Activated T-helper 17 cell treated with anti-CD3 and anti-CD28 coated beads, Interleukin-2, amount 50 U/mL, for 72 hours (primary cell): ENCODE measurements around the gene C1orf185. TPM values are rescaled to one million over a fixed set of nuclear protein-coding genes. Genes with fewer than 3 reads are reported as not detected.

Experiments
- ATAC-seq: fragments of 150-1000 bp; cut with Tn5 transposase; replicated peaks from 2 replicates; pipeline ENCODE4 v1.10.0; 2021; ENCODE audit warnings: mild to moderate bottlenecking, moderate library complexity
- H3K27ac Mint-ChIP-seq: one replicate; pipeline ENCODE4 v1.8.0; 2022; ENCODE audit warnings: mixed read lengths
- H3K27me3 Mint-ChIP-seq: one replicate; pipeline ENCODE4 v1.8.0; 2022; ENCODE audit warnings: mixed read lengths
- H3K36me3 Mint-ChIP-seq: one replicate; pipeline ENCODE4 v1.8.0; 2022; ENCODE audit warnings: low read depth, mild to moderate bottlenecking, mixed read lengths
- H3K4me1 Mint-ChIP-seq: one replicate; pipeline ENCODE4 v1.8.0; 2022; ENCODE audit warnings: mixed read lengths
- H3K4me3 Mint-ChIP-seq: one replicate; pipeline ENCODE4 v1.8.0; 2022; ENCODE audit warnings: mild to moderate bottlenecking, mixed read lengths
- H3K9me3 Mint-ChIP-seq: one replicate; pipeline ENCODE4 v1.8.0; 2022; ENCODE audit warnings: mixed read lengths
- total RNA-seq, 2 donors: library from RNA; stranded (reverse); gene quantifications; one replicate each; pipeline ENCODE4 v1.2.3, GENCODE V29; 2022

Gene C1orf185
- not detected for total RNA-seq

DNA sequence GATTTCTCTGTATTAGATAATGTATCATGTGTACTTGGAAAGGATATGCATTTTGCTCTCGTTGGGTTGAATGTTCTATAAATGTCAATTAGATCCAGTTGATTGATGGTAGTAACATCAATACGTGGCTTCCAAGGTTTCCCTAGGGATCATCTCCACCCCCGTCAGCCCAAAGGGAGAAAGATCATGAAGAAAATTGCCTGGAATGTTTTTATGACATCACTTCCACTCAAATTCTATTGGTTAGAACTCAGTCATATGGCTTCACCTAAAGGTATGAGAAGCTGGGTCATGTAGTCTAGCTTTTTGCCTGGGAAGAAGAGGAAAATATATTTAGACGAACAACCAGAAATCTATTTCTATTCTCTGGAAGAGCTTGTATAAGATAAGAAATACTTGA lies at the start of gene C1orf185:
TSS of gene C1orf185 (plus strand) at position 253 of the 400 bp plus-strand sequence. CDS start at position 259, 6 bp downstream.
- H3K27me3 Mint-ChIP-seq, result peaks cover 7% of the 10 kb centered on the region
- H3K4me1 Mint-ChIP-seq, result no peaks in the 10 kb centered on the region
- no peak within 1 kb of the TSS for H3K4me3 Mint-ChIP-seq
- H3K9me3 Mint-ChIP-seq, result no peaks in the 10 kb centered on the region
- H3K36me3 Mint-ChIP-seq, result no peaks in the 10 kb centered on the region
- no peak within 1 kb of the TSS for H3K27ac Mint-ChIP-seq
- ATAC-seq, result no peak

DNA sequence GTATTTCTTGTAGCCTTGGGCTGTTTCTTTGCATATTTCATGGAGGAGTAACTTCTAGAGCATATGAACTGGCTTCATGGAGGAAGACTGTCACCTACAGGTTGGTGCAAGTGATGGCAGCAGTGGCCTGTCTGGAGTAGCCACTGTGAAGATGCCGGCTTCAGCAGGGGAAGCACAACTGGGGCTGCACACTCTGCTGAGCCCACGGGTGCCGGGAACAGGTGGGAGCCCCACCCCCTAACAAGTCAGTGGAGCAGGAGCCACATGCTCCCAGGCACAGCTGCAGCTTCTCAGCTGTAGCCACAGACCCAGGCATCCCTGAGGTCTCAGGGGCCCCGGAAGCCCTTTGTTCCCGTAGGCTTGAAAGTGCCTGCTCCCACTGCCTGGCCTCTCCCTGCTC lies 43.2 kb upstream of the C1orf185 start:
- no peaks in the 10 kb centered on the region for H3K4me1 Mint-ChIP-seq
- no peak for ATAC-seq
- peaks cover 8% of the 10 kb centered on the region for H3K9me3 Mint-ChIP-seq
- no peak overlapping the region for H3K27ac Mint-ChIP-seq
- peaks cover 14% of the 10 kb centered on the region for H3K27me3 Mint-ChIP-seq
- no peak overlapping the region for H3K4me3 Mint-ChIP-seq
- no peaks in the 10 kb centered on the region for H3K36me3 Mint-ChIP-seq

DNA sequence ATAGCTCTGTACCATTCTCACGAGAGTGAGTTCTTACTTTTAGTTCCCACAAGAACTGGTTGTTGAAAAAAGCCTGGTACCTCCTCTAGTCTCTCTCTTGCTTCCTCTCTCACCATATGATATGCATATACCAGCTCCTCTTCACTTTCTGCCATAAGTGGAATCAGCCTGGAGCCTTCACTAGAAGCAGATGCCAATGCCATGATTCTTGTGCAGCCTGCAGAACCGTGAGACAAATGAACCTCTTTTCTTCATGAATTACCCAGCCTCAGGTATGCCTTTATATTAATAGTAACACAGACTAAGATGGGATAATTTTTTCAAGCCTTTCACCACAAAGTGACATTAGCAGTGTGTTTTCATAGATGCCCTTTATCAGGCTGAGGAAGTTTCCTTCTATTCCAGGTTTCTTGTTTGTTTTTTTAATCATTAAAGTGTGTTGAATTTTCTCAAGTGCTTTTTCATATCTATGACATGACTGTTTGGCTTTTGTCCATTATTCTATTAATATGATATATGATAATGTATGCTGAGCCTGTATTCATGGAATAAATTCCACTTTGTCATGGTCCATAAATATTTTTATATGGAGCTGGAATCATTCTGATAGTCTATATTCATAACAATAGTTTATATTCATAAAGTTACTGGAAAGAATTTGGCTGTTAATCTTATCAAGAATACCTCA lies 40.7 kb upstream of the C1orf185 start:
- no peak overlapping the region for H3K27ac Mint-ChIP-seq
- no peaks in the 10 kb centered on the region for H3K36me3 Mint-ChIP-seq
- H3K4me3 Mint-ChIP-seq, result no peak overlapping the region
- ATAC-seq, result no peak
- H3K9me3 Mint-ChIP-seq, result peaks cover 8% of the 10 kb centered on the region
- H3K4me1 Mint-ChIP-seq, result no peaks in the 10 kb centered on the region
- peaks cover 17% of the 10 kb centered on the region for H3K27me3 Mint-ChIP-seq

DNA sequence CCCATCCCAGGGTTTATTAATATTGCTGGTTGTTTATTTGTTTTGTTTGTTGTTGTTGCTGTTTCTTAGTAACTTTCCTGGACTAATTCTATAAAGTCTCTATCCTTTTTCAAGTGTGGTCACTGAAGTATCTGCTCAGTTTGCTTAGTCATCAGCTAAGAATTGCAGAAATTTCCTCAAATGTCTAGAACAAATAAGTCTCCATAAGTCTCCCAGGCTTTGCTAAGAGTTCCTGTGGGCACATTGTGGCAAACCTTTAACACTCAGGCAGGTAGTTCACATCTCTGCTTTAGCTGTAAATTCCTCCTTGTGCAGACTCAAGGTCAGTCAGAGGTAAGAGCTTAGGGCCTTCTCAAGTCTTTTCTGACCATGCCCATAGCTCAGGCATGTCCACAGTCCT lies 38.9 kb upstream of the C1orf185 start:
- H3K4me3 Mint-ChIP-seq, result no peak overlapping the region
- H3K9me3 Mint-ChIP-seq, result peaks cover 4% of the 10 kb centered on the region
- ATAC-seq, result no peak
- no peaks in the 10 kb centered on the region for H3K36me3 Mint-ChIP-seq
- peaks cover 17% of the 10 kb centered on the region for H3K27me3 Mint-ChIP-seq
- H3K4me1 Mint-ChIP-seq, result no peaks in the 10 kb centered on the region
- no peak overlapping the region for H3K27ac Mint-ChIP-seq

DNA sequence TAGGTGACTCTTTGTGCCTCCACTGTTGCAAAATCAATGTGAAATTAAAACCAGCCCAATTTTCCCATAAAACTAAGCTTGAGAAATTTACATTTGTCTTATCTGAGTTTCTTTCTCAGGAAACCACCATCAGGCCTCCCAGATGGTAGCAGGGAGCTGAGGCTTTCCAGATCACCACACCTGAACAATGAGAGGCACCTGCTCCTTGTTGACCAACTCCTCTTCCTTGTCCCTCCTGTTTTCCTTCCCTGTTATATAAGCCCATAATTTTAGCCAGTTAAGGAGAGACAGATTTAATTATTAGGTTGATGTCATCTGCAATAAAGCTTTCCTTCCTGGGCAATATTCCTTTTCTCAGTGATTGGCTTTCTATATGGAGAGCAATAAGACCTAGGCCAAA lies 32.0 kb upstream of the C1orf185 start:
- Mint-ChIP-seq H3K4me1 (no peaks in the 10 kb centered on the region), H3K4me3 (no peak overlapping the region), H3K27ac (no peak overlapping the region), H3K36me3 (no peaks in the 10 kb centered on the region), H3K9me3 (no peaks in the 10 kb centered on the region), H3K27me3 (peaks cover 31% of the 10 kb centered on the region)
- ATAC-seq, result no peak

DNA sequence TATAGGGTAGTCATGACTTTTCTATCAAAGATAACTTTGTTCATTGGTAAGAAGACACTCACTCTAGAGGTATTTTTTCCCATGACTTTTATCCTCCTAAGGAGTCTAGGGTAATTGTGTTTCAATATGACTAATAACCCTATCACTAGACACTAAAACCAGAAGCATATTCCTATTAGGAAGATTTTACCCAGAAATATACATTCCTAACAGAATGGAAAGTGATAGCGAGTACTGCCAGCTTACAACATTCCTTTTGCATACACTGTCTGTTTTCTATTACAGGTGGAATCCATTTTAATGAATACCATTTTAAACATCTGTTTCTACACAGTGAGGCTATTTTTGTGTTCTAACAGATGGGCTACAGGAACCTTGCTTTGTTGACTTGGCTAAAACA lies 31.4 kb upstream of the C1orf185 start:
- Mint-ChIP-seq H3K4me1 (no peaks in the 10 kb centered on the region), H3K36me3 (no peaks in the 10 kb centered on the region), H3K4me3 (no peak overlapping the region), H3K27me3 (peaks cover 30% of the 10 kb centered on the region), H3K27ac (no peak overlapping the region), H3K9me3 (no peaks in the 10 kb centered on the region)
- no peak for ATAC-seq

DNA sequence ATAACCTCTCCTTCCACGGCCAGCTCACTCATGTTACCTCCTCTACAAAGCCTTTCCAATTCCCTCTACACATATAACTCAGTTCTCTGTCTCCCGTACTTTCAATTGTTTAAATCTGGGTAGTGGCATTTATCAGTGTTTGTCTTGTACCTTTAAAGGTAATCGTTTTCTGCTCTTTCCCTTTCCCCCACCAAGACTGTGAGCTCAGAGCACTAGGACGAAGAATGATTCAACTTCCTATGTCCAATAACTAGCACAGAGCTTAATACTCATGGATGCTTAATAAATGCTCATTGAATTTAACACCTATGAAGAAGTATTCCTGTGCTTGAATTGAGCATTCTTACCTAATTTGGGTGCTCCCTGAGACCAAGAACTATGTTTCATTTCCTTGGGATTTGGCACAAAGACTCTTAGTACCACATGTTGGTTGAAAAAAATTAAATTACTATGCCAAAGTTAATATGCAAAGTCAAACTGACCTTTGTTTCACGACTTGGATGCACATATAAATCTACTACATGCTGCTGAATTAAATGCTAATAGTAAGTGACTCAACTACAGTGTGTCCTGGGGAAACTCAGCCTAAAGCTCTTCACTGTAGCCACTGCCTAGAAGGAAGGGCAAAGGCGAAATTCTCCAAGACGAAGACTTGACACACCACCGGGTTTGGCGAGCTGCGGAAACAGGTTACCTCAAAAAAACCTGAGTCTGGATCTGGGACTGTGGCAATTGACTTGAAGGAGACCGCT lies 30.6 kb upstream of the C1orf185 start:
- Mint-ChIP-seq H3K36me3 (no peaks in the 10 kb centered on the region), H3K4me3 (no peak overlapping the region), H3K27ac (no peak overlapping the region), H3K27me3 (peaks cover 28% of the 10 kb centered on the region), H3K9me3 (no peaks in the 10 kb centered on the region), H3K4me1 (no peaks in the 10 kb centered on the region)
- ATAC-seq, result no peak

DNA sequence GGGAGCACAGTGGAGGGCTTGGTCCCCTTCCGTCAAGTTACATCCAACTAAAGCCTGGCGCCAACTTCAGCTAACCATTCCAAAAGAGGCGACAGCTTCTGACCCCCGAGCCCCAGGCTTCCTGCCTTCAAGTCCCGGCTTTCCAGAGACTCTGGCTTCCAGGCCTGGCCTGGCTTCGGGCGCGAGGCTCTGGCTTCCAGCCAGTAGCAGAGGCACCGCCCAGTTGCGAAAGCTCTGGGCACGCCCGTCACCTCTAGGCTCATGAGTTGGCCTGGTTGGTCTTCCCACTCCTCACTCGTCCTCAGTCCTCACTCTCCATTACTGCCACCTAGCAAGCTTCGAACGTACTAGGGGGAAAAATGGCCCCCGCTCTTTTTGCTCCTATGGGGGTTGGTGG lies 30.0 kb upstream of the C1orf185 start:
- no peaks in the 10 kb centered on the region for H3K4me1 Mint-ChIP-seq
- no peaks in the 10 kb centered on the region for H3K36me3 Mint-ChIP-seq
- no peak overlapping the region for H3K27ac Mint-ChIP-seq
- H3K27me3 Mint-ChIP-seq, result peaks cover 28% of the 10 kb centered on the region
- H3K9me3 Mint-ChIP-seq, result no peaks in the 10 kb centered on the region
- no peak for ATAC-seq
- H3K4me3 Mint-ChIP-seq, result no peak overlapping the region

DNA sequence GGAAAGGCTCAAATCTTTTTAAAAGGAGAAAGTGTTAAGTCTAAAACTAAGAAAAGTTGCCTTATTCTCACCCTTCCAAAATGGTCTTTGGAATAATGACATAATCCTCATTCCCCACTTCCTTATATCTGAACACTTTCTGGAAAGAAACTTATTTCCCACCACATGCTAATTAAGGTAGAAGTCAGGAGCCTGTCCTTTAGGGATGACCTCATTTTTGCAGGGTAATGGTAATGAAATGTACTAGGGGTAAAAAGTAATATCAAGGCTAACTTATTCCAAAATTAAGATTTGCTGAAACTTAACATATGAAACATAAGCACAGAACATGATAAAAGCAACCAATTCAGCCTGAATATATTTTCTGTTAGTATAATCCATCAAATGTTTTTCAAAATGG lies 29.4 kb upstream of the C1orf185 start:
- Mint-ChIP-seq H3K36me3 (no peaks in the 10 kb centered on the region), H3K4me3 (no peak overlapping the region), H3K27ac (no peak overlapping the region), H3K9me3 (no peaks in the 10 kb centered on the region), H3K27me3 (peaks cover 28% of the 10 kb centered on the region), H3K4me1 (no peaks in the 10 kb centered on the region)
- ATAC-seq, result no peak

DNA sequence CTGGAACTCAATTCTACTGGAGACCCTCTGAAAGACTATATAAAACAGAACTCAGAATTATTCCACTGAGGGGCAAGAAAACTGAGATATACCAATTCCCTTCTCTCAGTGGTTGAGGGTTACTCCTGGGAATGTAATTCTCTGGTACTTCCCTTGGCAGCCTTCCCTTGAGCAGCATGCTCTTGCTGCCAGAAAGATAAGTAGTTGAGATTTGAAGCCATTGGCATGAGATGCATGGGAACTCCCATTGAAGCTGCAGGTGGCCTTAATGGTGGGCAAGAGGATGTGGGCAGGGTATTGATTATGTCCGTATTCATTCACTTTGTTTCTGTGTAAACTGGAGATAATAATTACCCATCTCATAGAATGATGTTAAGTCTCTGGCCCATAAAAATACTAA lies 28.6 kb upstream of the C1orf185 start:
- H3K4me1 Mint-ChIP-seq, result no peaks in the 10 kb centered on the region
- ATAC-seq, result no peak
- peaks cover 29% of the 10 kb centered on the region for H3K27me3 Mint-ChIP-seq
- H3K9me3 Mint-ChIP-seq, result no peaks in the 10 kb centered on the region
- H3K36me3 Mint-ChIP-seq, result no peaks in the 10 kb centered on the region
- H3K27ac Mint-ChIP-seq, result no peak overlapping the region
- H3K4me3 Mint-ChIP-seq, result no peak overlapping the region

DNA sequence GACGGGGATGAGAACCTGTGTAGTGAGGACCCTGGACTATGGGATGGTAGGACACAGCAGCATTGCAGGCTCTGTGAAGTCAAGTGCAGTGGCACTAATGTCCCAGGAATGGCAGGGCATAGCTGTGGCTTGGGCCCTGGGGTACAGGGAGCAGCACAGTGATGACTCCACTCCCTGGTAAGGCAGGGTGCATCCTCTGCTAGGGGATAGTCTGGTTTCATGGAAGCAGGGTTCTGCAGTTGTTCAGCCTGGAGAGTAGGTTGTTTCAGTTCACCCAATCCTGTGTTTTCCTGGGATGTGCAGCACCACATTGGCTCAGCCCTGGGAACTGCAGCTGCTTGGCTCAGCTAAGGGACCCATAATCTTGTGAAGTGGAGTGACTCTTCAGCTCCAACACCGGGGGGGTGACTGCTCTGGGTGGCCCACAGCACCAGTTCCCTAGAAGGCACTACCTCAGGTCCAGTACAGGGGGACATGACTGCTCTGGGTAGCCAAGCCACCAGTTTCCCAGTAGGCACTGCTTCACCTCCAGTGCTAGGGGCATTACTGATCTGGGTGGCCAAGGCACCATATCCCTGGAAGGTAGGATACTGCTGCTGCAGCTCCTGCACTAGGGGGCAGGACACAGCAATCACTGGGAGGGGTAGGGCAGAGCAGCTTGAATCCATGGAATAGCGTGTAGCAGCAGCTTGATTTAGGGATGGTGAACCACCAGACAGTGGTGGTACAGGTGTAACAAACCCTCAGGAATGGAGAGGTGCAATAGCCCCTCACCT lies 15.3 kb upstream of the C1orf185 start:
- no peak for ATAC-seq
- Mint-ChIP-seq H3K36me3 (no peaks in the 10 kb centered on the region), H3K4me1 (no peaks in the 10 kb centered on the region), H3K9me3 (no peaks in the 10 kb centered on the region), H3K27ac (no peak overlapping the region), H3K4me3 (no peak overlapping the region), H3K27me3 (peaks cover 37% of the 10 kb centered on the region)

DNA sequence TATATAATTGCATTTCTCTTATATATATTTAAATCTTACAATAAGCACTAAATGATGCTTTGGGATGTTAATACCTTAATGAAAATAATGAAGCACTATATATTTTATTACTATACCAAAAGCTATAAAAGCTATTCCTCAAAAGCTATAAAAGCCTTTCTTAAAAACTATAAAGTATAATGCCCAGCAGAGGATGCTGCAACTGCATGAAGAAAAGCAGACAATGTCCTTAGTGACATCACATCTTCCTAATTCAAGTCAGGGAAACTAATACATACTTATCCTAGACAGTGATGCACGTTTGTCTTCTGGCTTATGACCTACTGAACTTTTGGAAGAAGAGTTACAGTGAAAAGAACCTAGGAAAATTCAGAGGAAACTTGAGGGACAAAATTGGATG lies 13.6 kb upstream of the C1orf185 start:
- Mint-ChIP-seq H3K27me3 (peaks cover 37% of the 10 kb centered on the region), H3K4me1 (no peaks in the 10 kb centered on the region)

DNA sequence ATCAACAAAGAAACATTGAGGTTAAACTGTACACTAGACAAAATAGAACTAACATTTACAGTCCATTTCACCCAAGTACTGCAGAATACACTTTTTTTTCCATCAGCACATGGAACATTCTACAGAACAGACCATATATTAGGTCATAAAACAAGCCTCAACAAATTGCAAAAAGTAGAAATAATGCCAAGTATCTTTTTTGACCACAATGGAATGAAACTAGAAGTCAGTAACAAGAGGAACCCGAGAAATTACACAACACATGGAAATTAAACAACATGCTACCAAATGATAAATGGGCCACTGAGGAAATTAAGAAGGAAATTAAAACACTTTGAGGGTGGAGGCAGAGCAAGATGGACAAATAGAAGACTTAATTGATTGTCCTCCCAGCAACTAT lies 8.4 kb upstream of the C1orf185 start:
- Mint-ChIP-seq H3K27ac (no peak overlapping the region), H3K9me3 (peaks cover 8% of the 10 kb centered on the region), H3K4me1 (no peaks in the 10 kb centered on the region), H3K36me3 (no peaks in the 10 kb centered on the region), H3K4me3 (no peak overlapping the region), H3K27me3 (peaks cover 45% of the 10 kb centered on the region)
- ATAC-seq, result no peak

More for the DNA sequence above, 13.6 kb upstream of the C1orf185 start:
- H3K36me3 Mint-ChIP-seq, result no peaks in the 10 kb centered on the region
- H3K4me3 Mint-ChIP-seq, result no peak overlapping the region
- no peak for ATAC-seq
- no peak overlapping the region for H3K27ac Mint-ChIP-seq
- no peaks in the 10 kb centered on the region for H3K9me3 Mint-ChIP-seq

DNA sequence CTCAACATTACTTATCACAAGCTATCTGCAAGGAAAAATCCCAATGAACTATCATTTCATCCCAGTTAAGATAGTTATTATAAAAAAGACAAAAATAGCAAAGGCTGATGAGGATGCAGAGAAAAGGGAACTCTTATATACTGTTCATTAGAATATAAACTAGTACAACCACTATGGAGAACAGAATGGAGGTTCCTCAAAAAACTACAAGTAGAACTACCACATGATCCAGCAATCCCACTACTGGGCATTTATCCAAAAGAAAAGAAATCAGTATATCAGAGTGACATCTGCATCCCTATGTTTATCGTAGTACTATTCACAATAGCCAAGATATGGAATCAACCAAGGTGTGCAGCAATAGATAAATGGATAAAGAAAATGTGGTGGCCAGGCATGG lies 4.9 kb upstream of the C1orf185 start:
- no peak for ATAC-seq
- peaks cover 8% of the 10 kb centered on the region for H3K9me3 Mint-ChIP-seq
- H3K27ac Mint-ChIP-seq, result no peak overlapping the region
- H3K36me3 Mint-ChIP-seq, result no peaks in the 10 kb centered on the region
- H3K4me1 Mint-ChIP-seq, result no peaks in the 10 kb centered on the region
- H3K27me3 Mint-ChIP-seq, result peaks cover 31% of the 10 kb centered on the region
- H3K4me3 Mint-ChIP-seq, result no peak overlapping the region
